NB4 (cell line): ENCODE data around the gene SYT12.

ENCODE experiments used
- POLR2A ChIP-seq: IDR thresholded peaks from 2 replicates; pipeline ENCODE4 v1.6.1; 2011; ENCODE audit warnings: mild to moderate bottlenecking; ENCODE audit not compliant: insufficient read length; ENCODE audit errors: extremely low read depth
- TF ChIP-seq, protein P1 (sequence below): IDR thresholded peaks from one replicate; pipeline ENCODE4 v1.5.1; 2012; ENCODE audit warnings: low read depth, low read length

DNA sequence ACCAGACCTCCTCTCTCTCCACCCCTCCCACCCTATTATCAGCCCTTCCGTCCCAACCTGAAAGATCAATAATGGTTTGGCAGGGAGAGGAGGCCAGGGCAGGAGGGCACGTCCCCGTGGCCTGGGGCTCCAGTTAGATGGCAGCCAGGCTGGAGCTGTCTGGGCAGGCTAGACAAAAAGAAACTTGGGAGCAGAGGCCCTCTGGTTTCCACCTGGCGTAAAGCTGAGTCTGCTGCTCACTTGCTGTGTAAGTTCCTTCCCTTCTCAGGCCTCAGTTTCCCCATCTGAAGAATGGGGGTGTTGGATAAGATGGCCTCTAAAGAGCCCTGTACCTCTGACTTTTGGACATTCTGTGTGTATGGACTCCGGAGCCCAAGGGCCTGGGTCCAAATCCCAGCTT is 30.0 kb downstream of the SYT12 start:
- TF ChIP-seq, protein P1, sequence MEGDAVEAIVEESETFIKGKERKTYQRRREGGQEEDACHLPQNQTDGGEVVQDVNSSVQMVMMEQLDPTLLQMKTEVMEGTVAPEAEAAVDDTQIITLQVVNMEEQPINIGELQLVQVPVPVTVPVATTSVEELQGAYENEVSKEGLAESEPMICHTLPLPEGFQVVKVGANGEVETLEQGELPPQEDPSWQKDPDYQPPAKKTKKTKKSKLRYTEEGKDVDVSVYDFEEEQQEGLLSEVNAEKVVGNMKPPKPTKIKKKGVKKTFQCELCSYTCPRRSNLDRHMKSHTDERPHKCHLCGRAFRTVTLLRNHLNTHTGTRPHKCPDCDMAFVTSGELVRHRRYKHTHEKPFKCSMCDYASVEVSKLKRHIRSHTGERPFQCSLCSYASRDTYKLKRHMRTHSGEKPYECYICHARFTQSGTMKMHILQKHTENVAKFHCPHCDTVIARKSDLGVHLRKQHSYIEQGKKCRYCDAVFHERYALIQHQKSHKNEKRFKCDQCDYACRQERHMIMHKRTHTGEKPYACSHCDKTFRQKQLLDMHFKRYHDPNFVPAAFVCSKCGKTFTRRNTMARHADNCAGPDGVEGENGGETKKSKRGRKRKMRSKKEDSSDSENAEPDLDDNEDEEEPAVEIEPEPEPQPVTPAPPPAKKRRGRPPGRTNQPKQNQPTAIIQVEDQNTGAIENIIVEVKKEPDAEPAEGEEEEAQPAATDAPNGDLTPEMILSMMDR: no peak
- no peak for TF ChIP-seq POLR2A
